Stimulated activated CD4-positive, alpha-beta T cell treated with anti-CD3 and anti-CD28 coated beads, TNF-alpha, amount 100 ng/mL, for 48 hours (primary cell): ENCODE measurements around the gene SLC31A1.

Experiments used
- DNase-seq, 3 donors: peaks; one replicate each; pipeline ENCODE4 v3.0.0-alpha.2; 2020; ENCODE audit warnings: low read depth in 3 of 3

Gene SLC31A1

DNA sequence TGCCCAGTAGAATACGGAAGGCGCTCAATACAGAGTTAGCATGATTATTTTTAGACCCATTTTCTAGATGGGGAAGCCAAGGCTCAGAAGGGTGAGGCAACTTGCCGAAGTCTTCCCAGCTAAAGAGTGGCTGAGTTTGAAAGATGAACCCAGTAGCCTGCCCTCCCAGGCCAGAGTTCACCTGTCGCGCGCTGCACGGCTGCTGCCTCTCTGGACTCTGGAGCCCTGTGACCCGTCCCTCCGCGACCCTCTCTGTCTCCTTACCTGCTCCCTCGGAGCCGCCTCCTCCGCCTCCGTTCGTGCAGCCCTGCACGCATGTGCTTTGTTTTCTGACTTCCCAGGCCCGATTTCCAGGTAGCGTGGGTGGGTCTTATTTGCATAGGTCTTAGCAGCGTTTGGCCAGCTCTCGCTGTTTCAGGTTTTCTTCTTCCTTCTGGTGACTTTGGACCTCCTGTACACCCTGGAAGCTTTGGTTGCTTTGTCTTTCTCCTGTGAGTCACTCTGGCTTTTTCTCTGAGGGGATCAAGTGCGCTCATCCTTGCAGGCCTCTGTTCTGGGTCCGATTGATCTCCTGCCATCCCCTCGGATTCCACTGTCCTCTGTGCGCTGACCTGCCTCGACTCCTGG is 81.6 kb downstream of the SLC31A1 start, which contains the start of gene RNF183:
Gene RNF183, minus strand, starts transcription at position 585 of the 627 bp plus-strand sequence. CDS start 5,192 bp downstream, outside the sequence.
- no peak for DNase-seq

GRCh38 chr9:113306566-113306965 is 85.2 kb downstream of the SLC31A1 start:
- DNase-seq = no peak

GRCh38 chr9:113307396-113307975 is 86.1 kb downstream of the SLC31A1 start:
- no peak for DNase-seq

DNA sequence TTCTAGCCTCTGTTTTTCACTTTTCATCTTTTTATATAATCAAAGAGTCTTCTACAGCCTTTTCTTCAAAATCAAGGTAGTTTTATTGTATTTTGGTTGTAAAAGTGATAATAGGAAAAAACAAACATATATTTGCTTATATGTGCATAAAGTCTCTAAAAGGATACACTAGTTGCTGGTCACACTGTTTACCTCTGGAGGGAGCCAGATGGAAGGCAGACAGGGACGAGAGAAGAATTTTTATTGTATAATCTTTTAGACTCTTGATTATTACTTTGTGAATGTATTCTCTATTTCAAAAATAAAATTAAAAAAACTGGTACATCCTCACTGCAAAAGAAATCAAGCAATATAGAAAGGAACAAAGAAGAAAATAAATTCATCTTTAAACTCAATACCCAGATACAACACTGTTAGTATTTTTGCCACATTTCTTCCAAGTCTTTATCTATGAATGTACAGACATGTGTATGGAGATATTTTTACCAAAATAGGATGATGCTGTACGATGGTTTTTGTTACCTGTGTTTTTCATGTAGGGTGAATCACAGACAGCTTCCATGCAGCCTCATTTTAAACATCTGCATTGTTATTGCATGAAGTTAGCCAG is 88.0 kb downstream of the SLC31A1 start:
- no peak for DNase-seq

GRCh38 chr9:113310538-113310937 is 89.2 kb downstream of the SLC31A1 start:
- no peak for DNase-seq

GRCh38 chr9:113311961-113312360 is 90.6 kb downstream of the SLC31A1 start:
- DNase-seq = no peak

GRCh38 chr9:113313261-113313660 is 91.9 kb downstream of the SLC31A1 start:
- no peak for DNase-seq
